OCI-LY1 (cell line): ENCODE results near the gene OSBPL6.
A peak's percentile ranks its signal among the peaks of the same experiment; 100 is the strongest.

Experiments
- EZH2 ChIP-seq: fragments of 200-600 bp; sonication (generic), shearing (Covaris generic); IDR thresholded peaks from 2 replicates; pipeline ENCODE4 v1.8.0; 2017; ENCODE audit warnings: borderline replicate concordance, mixed run types, mild to moderate bottlenecking, antibody characterized with exemption, low read length, moderate library complexity, mixed read lengths
- TF ChIP-seq, protein P1 (sequence below): fragments of 200-600 bp; sonication (generic), shearing (Covaris generic); IDR thresholded peaks from 2 replicates; pipeline ENCODE4 v1.5.1; 2017; ENCODE audit warnings: mild to moderate bottlenecking, antibody characterized with exemption, low read length, moderate library complexity, mixed read lengths

DNA sequence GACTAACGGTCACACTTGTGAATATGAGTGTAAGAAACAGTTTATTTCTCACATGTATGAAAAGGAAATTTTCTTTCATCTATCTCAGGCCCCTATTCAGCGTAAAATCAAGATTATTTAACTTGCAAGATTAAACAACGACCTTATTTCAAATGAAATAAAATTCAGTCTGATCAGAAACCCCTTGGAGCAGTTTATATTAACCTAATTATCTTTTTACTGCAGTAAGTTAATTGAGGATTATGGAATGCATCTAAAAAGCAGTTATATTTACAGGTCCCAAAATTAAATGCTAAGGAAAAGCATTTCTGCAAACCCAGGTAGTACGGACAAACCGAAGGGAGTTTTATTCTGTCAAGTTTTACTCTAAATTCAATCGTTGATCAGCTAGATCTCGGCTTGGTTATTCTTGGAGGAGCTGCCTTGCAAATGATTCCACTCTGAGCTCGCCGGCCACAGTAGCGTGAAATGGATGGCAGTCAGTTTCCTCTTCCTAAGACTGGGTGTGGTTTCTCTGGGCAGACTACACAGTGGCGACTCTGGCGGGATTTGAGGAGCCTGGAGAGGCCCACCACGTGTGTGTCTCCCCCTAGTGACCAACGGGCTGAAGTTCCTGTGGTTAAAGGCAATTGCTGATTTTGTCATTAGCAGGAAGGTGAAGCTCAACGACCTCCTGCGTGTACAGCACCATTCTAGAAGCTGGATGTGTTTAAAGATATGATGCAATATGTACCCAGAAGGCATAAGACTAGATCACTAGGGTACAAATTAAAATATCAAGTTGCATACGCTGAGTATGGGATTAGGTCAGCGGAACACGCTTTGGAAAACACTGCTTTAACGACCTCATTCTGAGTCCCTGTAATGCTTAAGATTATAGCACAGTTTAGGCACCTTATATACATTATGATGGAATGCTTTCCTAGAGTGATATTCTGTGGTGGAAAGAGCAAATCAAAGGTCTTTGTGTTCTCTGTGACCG, 220.2 kb downstream of the OSBPL6 start:
- TF ChIP-seq, protein P1, sequence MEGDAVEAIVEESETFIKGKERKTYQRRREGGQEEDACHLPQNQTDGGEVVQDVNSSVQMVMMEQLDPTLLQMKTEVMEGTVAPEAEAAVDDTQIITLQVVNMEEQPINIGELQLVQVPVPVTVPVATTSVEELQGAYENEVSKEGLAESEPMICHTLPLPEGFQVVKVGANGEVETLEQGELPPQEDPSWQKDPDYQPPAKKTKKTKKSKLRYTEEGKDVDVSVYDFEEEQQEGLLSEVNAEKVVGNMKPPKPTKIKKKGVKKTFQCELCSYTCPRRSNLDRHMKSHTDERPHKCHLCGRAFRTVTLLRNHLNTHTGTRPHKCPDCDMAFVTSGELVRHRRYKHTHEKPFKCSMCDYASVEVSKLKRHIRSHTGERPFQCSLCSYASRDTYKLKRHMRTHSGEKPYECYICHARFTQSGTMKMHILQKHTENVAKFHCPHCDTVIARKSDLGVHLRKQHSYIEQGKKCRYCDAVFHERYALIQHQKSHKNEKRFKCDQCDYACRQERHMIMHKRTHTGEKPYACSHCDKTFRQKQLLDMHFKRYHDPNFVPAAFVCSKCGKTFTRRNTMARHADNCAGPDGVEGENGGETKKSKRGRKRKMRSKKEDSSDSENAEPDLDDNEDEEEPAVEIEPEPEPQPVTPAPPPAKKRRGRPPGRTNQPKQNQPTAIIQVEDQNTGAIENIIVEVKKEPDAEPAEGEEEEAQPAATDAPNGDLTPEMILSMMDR: peak; percentile 94
- TF ChIP-seq EZH2: no peak
